GM12892 (cell line): ENCODE measurements around the gene CXCL9.

Experiments used
- POLR2A ChIP-seq: IDR thresholded peaks from 2 replicates; pipeline ENCODE4 v1.6.1; 2011; ENCODE audit warnings: low read depth, low read length, control low read depth
- POLR2AphosphoS5 ChIP-seq: IDR thresholded peaks from 2 replicates; pipeline ENCODE4 v1.6.1; 2011; ENCODE audit warnings: low read depth, low read length, control low read depth
- TAF1 ChIP-seq: IDR thresholded peaks from 2 replicates; pipeline ENCODE4 v1.6.1; 2011; ENCODE audit warnings: low read depth, mild to moderate bottlenecking, control low read depth, low read length, borderline replicate concordance

DNA sequence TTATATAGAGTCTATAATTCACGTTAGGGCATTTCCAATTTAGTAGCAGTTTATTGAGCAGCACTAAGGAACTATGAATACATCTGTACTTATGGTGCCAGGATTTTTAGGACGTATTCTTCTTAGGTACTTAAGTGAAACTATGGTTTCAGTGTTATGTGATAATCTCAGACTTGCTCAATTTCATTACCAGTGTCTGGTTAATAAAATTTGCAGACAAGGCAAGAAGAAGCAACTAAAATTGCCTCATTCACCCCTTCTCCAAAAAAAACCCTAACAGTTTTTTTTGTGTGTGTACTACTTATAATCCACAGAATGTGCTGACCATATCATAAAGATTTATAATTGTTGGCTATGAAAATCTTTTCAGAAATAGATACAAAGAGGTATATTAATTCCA lies 22.0 kb upstream of the CXCL9 start:
- TF ChIP-seq POLR2AphosphoS5 (no peak), POLR2A (no peak), TAF1 (no peak)
